Measurements from ENCODE around the gene ELFN2.

The ELFN2 gene

DNA sequence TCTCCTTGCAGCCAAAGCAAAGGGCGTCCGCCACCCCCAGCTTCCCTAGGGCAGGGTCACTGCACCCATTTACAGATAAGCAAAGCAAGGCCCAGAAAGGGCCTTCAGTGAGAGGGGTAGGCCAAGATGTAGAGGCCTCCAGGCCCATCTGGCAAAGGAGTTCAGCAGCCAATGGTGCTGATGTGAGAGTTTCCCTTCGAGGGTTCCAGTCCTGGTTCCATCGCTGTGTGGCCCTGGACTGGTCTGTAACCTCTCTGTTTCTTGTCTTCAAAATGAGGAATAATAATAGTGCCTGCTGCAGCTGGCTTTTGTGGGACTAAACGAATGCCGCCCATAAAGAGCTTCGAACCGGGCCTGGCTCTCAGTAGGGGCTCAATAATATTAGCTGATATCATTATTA, 4.0 kb downstream of the ELFN2 start:
- POLR2A ChIA-PET = no interaction called here
- CTCF ChIA-PET = interaction anchor here (0.6 kb wide), 1 partner anchor 18 kb away, joined by 3 read pairs; no protein-coding TSS in a partner anchor
- DNase-seq (ENCODE audit: extremely low spot score) = no peak
- TF ChIP-seq, protein P1, sequence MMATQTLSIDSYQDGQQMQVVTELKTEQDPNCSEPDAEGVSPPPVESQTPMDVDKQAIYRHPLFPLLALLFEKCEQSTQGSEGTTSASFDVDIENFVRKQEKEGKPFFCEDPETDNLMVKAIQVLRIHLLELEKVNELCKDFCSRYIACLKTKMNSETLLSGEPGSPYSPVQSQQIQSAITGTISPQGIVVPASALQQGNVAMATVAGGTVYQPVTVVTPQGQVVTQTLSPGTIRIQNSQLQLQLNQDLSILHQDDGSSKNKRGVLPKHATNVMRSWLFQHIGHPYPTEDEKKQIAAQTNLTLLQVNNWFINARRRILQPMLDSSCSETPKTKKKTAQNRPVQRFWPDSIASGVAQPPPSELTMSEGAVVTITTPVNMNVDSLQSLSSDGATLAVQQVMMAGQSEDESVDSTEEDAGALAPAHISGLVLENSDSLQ (IDR thresholded peaks at IDR 0.05) = no peak
- TF ChIP-seq FOXA1 (IDR thresholded peaks at IDR 0.05) (no peak), ZNF384 (IDR thresholded peaks at IDR 0.05) (no peak), BHLHE40 (IDR thresholded peaks at IDR 0.05; ENCODE audit: borderline replicate concordance) (no peak), ARNT (IDR thresholded peaks at IDR 0.05) (no peak), CTBP1 (IDR thresholded peaks at IDR 0.05; ENCODE audit: borderline replicate concordance) (no peak), FOXM1 (IDR thresholded peaks at IDR 0.05; ENCODE audit: borderline replicate concordance) (no peak), NFRKB (IDR thresholded peaks at IDR 0.05) (no peak), FOXK2 (IDR thresholded peaks at IDR 0.05) (no peak), TARDBP (IDR thresholded peaks at IDR 0.05) (no peak), L3MBTL2 (conservative IDR thresholded peaks at IDR 0.05) (no peak), ELF4 (IDR thresholded peaks at IDR 0.05) (no peak), SUZ12 (IDR thresholded peaks at IDR 0.05) (no peak), LEF1 (IDR thresholded peaks at IDR 0.05; ENCODE audit: borderline replicate concordance) (no peak)

DNA sequence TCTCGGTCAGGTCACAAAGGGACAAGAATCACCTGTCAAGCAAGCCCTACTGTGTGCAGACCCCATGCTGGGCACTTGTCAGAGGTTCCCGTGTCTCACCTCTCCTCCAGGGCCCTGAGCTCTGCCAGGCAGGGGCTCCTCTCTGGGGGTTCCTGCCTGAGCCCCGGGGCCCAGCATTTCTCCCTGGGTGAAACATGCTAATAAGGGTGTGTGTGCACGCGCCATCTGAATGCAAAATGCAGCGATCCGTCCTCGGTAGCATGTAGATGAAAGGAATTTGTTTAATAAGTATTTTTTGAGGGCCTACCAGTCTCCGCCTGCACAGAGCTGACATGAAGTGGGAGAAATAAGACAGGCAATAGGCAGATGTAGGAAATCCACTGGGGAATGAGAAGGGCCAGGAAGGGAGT, 5.8 kb downstream of the ELFN2 start:
- CTCF ChIA-PET = no interaction called here
- TF ChIP-seq FOXA1 (IDR thresholded peaks at IDR 0.05) (no peak), SUZ12 (IDR thresholded peaks at IDR 0.05) (no peak), ARNT (IDR thresholded peaks at IDR 0.05) (no peak), HDGF (IDR thresholded peaks at IDR 0.05; ENCODE audit: borderline replicate concordance) (no peak), FOXM1 (IDR thresholded peaks at IDR 0.05; ENCODE audit: borderline replicate concordance) (no peak), BHLHE40 (IDR thresholded peaks at IDR 0.05; ENCODE audit: borderline replicate concordance) (no peak), TARDBP (IDR thresholded peaks at IDR 0.05) (no peak), FOXK2 (IDR thresholded peaks at IDR 0.05) (no peak), ELF4 (IDR thresholded peaks at IDR 0.05) (no peak), SP1 (IDR thresholded peaks at IDR 0.05) (no peak), LEF1 (IDR thresholded peaks at IDR 0.05; ENCODE audit: borderline replicate concordance) (no peak), NFRKB (IDR thresholded peaks at IDR 0.05) (no peak)
- TF ChIP-seq, protein P1 (IDR thresholded peaks at IDR 0.05) = no peak
- POLR2A ChIA-PET = no interaction called here
- no peak for DNase-seq (ENCODE audit: extremely low spot score)

DNA sequence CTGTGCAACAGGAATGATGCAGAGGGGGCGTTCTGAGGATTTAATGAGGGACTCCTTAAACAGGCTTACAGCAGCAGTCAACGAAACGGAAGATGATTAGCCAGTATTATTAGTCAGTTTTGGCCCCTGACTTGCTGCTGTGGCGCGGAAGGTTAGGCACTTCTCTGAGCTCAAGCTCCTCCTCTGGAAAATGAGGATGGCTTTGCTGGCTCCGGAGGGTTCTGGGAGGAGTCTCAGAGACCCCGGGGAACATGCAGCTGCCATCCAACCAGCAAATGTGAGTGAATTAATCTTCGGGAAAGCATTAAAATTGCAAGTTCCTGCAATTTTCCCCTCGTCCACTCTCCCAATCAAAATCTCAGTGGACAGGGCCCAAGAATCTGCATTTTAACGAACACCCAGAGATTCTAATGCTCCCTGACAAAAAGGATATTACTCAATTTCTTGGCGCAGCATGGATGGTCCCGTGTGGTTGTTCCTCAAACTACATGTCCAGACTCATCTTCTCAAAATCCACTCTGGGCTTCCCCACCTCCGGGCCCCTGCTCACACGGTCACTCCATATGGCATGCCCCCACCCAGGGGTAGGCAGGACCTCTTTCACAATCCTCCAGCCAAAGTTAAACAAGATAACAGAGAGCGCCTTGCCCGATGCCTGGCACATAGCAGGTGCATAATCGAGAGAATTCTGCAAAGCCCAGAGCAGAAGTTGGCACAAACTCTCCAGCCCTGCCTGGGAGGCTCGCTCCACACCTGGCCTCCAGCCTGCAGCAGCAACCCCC, 6.4 kb downstream of the ELFN2 start:
- no peak for TF ChIP-seq L3MBTL2 (conservative IDR thresholded peaks at IDR 0.05)
- no peak for TF ChIP-seq CTBP1 (IDR thresholded peaks at IDR 0.05; ENCODE audit: borderline replicate concordance)
- no peak for TF ChIP-seq FOXA1 (IDR thresholded peaks at IDR 0.05)
- ChIA-PET POLR2A (no interaction called here), CTCF (no interaction called here)
- DNase-seq (ENCODE audit: extremely low spot score) = no peak

DNA sequence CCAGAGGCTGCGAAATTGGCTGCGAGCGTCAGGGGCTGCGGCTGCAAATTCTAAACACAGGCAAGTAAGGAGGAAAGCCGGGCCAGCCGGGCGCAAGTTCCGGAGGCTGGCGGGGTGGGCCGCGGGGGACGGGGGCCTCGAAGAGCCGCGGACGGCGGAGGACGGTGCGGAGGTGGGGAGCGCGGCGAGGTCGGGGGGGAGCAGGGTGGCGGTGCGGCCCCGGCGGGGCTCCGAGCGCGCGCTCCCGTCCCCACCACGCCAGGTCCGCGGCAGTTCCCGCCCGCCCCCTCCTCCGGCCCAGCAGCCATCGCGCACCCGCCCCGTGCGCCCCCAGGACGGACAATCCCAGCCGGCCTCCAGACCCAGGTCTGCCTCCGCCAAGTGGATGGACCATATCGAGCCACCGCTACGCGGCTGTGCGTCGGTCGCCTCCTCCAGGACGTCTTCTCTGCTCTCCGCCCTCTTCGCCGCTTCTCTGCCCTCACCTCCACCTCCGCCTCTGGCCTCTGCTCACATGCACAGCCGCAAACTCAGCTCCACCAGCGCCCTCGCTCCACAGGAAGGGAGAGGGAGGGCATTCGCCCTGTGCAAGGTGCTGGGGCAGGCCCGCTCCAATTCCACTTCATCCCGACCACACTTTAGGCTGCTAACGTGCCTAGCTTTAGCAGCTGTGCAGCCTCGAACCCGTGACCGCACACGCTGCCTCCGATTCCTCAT, 7.2 kb downstream of the ELFN2 start:
- CTCF ChIA-PET = no interaction called here
- DNase-seq (ENCODE audit: extremely low spot score) = no peak

DNA sequence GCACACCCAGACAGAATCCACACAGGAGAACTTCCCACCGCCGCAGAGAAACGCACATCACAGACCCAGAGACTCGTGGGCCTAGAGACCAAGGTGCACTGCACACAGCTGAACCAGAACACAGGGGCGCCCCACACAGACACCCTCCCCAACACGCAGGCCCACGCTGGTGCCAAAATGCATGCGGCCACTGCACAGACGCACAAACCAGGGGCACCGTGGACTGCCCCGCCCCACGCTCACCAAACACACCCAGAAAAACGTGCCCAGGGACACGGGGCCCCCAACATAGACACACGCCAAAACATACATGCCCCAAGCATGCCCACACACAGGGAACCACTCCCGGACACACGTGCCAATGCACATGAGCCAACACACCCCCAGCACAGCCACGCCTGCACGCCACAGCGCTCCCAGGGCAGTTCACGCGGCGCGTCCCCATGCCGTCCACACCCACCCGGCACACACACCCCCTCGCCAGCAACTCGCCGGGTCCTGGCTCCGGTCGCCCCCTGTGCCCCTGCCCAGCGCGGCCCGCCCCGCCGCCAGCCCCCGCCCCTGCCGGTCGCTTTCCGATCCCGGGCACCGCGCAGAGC, 7.8 kb downstream of the ELFN2 start:
- DNase-seq (ENCODE audit: extremely low spot score) = no peak
- POLR2A ChIA-PET = no interaction called here
- no peak for TF ChIP-seq BHLHE40 (IDR thresholded peaks at IDR 0.05; ENCODE audit: borderline replicate concordance)
- no peak for TF ChIP-seq ARNT (IDR thresholded peaks at IDR 0.05)
- TF ChIP-seq FOXM1 (IDR thresholded peaks at IDR 0.05; ENCODE audit: borderline replicate concordance) = no peak
- no peak for TF ChIP-seq ELF4 (IDR thresholded peaks at IDR 0.05)
- TF ChIP-seq SP1 (IDR thresholded peaks at IDR 0.05) = no peak
- no peak for TF ChIP-seq NFRKB (IDR thresholded peaks at IDR 0.05)
- TF ChIP-seq SUZ12 (IDR thresholded peaks at IDR 0.05) = no peak
- no peak for TF ChIP-seq LEF1 (IDR thresholded peaks at IDR 0.05; ENCODE audit: borderline replicate concordance)
- no peak for TF ChIP-seq ZNF384 (IDR thresholded peaks at IDR 0.05)
- TF ChIP-seq L3MBTL2 (conservative IDR thresholded peaks at IDR 0.05) = no peak
- no peak for TF ChIP-seq FOXA1 (IDR thresholded peaks at IDR 0.05)
- TF ChIP-seq FOXK2 (IDR thresholded peaks at IDR 0.05) = no peak
- no peak for TF ChIP-seq CTBP1 (IDR thresholded peaks at IDR 0.05; ENCODE audit: borderline replicate concordance)
- TF ChIP-seq HDGF (IDR thresholded peaks at IDR 0.05; ENCODE audit: borderline replicate concordance) = no peak
- TF ChIP-seq, protein P1 (IDR thresholded peaks at IDR 0.05) = no peak
- no peak for TF ChIP-seq TARDBP (IDR thresholded peaks at IDR 0.05)
- CTCF ChIA-PET = no interaction called here

More for the DNA sequence above, 7.2 kb downstream of the ELFN2 start:
- POLR2A ChIA-PET = no interaction called here
- no peak for TF ChIP-seq CTBP1 (IDR thresholded peaks at IDR 0.05; ENCODE audit: borderline replicate concordance)
